Measurements from ENCODE around the gene GAPDH. TPM values are rescaled to one million over a fixed set of nuclear protein-coding genes. Genes with fewer than 3 reads are reported as not detected.

GAPDH gene
- total RNA-seq, result 10,148 and 10,314 TPM in 2 replicates

GRCh38 chr12:6533923-6534694, at the start of gene GAPDH:
TSS of gene GAPDH (plus strand) at chr12:6534517. CDS start at chr12:6534833, 316 bp downstream.

DNA sequence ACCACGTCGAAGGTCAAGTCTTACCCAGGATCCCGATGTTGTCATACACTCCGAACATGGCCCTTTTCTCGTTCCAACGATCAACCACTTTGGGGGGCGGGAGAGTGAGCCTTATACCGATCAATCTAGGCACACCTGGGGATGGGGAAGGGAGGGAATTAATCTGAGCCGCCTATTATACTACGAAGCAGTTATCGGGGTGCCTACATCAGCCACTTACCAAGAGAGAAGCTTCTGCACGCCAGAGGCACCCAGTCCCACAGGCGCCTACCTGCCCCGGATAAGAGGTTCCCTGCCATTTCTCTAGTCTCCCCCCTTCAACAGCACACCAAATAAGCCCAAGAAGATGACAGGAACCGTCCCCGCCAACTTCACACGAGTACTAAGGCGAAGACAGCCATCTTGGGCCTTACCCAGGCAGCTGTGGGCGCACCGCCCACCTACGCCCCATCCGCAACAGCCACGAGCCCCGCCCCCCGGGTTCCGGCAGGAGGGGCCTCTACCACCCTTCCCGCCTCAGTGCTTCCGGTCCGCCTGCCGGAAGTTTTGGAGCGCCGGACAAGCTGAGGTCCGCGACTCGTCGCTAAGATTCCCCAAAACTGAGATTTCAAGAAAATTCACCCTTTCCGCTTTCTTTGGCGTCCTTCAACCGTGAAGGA, 41.4 kb upstream of the GAPDH start, which contains the start of gene MRPL51:
Gene MRPL51, minus strand, starts transcription at position 425 of the 659 bp plus-strand sequence. Its CDS starts 126 bp downstream, at position 299.

DNA sequence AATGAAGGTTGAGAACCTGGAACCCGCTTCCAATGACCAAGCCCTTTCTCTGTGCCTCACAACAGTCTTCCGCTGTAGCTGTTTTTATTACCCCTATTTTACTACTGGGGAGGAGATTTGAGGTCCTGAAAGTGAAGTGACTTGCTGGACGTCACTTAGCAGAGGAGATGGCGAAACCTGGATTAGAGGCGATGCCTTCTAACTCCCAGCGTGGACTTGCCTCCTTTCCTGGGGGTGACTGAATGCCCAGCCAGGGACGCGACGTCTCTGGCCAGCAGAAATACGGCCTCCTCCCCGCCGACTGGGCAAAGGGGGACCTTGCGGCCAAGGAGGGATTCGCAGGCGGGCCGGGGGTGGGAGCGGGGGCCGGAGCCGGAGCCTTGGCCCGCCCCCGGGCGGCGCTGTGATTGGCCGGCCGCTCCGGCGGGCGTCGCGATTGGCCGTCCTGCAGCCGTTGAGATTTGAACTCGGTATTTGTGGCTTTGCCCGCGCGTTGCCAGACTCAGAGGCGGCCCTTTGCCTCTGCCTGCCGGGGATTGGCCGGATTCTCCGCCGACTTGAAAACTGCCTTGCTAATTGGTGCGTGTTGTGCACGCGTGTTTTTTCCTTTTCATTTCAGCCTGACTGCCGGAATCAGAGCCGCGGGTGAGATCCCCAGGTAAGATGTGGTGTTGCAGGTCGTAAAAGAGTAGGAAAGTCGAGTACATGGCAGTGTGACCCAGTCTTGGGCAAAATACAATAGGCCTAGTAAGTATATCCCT, 40.6 kb upstream of the GAPDH start, which contains the start of gene NCAPD2:
Gene NCAPD2, plus strand, starts transcription at position 606 of the 761 bp plus-strand sequence. CDS start 997 bp downstream, outside the sequence.

Other genes with a start within 250 kb of the GAPDH start
- gene PLEKHG6, start 223.8 kb upstream of the GAPDH start, total RNA-seq, result 0.15 and 0.66 TPM in 2 replicates
- gene TNFRSF1A, start 192.4 kb upstream of the GAPDH start, total RNA-seq, result 186 and 187 TPM in 2 replicates
- under 0.01 TPM in 1 of 2 replicates, not detected in the other for gene SCNN1A, start 159.0 kb upstream of the GAPDH start, total RNA-seq
- gene LTBR, start 150.4 kb upstream of the GAPDH start, total RNA-seq, result 59.1 and 119 TPM in 2 replicates
- gene CD27, start 89.6 kb upstream of the GAPDH start, total RNA-seq, result 0.17 TPM in 1 of 2 replicates, not detected in the other
- 17.4 and 17.7 TPM in 2 replicates for gene TAPBPL, start 82.5 kb upstream of the GAPDH start, total RNA-seq
- 10.2 and 19.5 TPM in 2 replicates for gene VAMP1, start 63.8 kb upstream of the GAPDH start, total RNA-seq
- gene MRPL51, start 41.3 kb upstream of the GAPDH start, total RNA-seq, result 110 and 136 TPM in 2 replicates
- 38.5 and 101 TPM in 2 replicates for gene NCAPD2, start 40.4 kb upstream of the GAPDH start, total RNA-seq
- 21.7 and 22.2 TPM in 2 replicates for gene IFFO1, start 21.5 kb downstream of the GAPDH start, total RNA-seq
- gene NOP2, start 33.8 kb downstream of the GAPDH start, total RNA-seq, result 14.4 and 20.0 TPM in 2 replicates
- gene CHD4, start 72.9 kb downstream of the GAPDH start, total RNA-seq, result 255 and 275 TPM in 2 replicates
- gene LPAR5, start 101.4 kb downstream of the GAPDH start, total RNA-seq, result not detected in 2 replicates
- gene ACRBP, start 112.9 kb downstream of the GAPDH start, total RNA-seq, result 0.29 and 0.50 TPM in 2 replicates
- 39.7 and 53.5 TPM in 2 replicates for gene ING4, start 128.6 kb downstream of the GAPDH start, total RNA-seq
- gene ZNF384, start 154.9 kb downstream of the GAPDH start, total RNA-seq, result 12.7 and 13.2 TPM in 2 replicates
- gene PIANP, start 166.3 kb downstream of the GAPDH start, total RNA-seq, result 0.33 and 1.0 TPM in 2 replicates
- 83.2 and 106 TPM in 2 replicates for gene COPS7A, start 189.5 kb downstream of the GAPDH start, total RNA-seq
- gene MLF2, start 218.6 kb downstream of the GAPDH start, total RNA-seq, result 178 and 182 TPM in 2 replicates
- gene PTMS, start 231.8 kb downstream of the GAPDH start, total RNA-seq, result 39.2 and 99.2 TPM in 2 replicates
- gene LAG3, start 238.0 kb downstream of the GAPDH start, total RNA-seq, result 0.15 and 0.17 TPM in 2 replicates